ENCODE measurements around the gene SH2D7. TPM values are rescaled to one million over a fixed set of nuclear protein-coding genes. Genes with fewer than 3 reads are reported as not detected.

Gene SH2D7
- polyA plus RNA-seq, 1 donor from 2014 or later: not detected

DNA sequence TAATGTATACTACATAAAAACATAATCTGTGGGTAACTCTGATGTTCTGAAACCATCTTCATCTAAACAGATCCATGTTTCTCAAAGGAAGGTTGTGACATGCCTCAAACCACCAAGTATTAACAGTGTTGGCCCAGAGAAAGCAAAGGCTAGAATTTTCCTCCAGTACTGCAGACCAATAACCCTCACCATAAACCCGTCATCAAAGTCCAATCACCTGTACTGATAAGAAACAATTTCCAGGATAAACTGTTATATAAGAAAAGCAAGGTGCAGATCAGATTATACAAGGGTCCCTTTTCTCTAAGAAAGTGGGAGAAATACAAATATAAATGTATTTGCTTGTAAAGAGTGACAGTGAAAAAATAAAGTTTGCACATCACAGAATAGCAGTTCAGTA, 47.2 kb upstream of the SH2D7 start:
- H3K4me3 ChIP-seq (ENCODE audit: low read length): no peak overlapping the region
- H3K4me2 ChIP-seq (ENCODE audit: low read length): no peak overlapping the region
- no peak for TF ChIP-seq MXI1 (conservative IDR thresholded peaks at IDR 0.05; ENCODE audit: poor library complexity, severe bottlenecking)
- TF ChIP-seq EZH2 (IDR thresholded peaks at IDR 0.05; ENCODE audit: borderline replicate concordance, insufficient read depth, low read length, poor library complexity, severe bottlenecking): no peak
- TF ChIP-seq, protein P1, sequence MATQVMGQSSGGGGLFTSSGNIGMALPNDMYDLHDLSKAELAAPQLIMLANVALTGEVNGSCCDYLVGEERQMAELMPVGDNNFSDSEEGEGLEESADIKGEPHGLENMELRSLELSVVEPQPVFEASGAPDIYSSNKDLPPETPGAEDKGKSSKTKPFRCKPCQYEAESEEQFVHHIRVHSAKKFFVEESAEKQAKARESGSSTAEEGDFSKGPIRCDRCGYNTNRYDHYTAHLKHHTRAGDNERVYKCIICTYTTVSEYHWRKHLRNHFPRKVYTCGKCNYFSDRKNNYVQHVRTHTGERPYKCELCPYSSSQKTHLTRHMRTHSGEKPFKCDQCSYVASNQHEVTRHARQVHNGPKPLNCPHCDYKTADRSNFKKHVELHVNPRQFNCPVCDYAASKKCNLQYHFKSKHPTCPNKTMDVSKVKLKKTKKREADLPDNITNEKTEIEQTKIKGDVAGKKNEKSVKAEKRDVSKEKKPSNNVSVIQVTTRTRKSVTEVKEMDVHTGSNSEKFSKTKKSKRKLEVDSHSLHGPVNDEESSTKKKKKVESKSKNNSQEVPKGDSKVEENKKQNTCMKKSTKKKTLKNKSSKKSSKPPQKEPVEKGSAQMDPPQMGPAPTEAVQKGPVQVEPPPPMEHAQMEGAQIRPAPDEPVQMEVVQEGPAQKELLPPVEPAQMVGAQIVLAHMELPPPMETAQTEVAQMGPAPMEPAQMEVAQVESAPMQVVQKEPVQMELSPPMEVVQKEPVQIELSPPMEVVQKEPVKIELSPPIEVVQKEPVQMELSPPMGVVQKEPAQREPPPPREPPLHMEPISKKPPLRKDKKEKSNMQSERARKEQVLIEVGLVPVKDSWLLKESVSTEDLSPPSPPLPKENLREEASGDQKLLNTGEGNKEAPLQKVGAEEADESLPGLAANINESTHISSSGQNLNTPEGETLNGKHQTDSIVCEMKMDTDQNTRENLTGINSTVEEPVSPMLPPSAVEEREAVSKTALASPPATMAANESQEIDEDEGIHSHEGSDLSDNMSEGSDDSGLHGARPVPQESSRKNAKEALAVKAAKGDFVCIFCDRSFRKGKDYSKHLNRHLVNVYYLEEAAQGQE (IDR thresholded peaks at IDR 0.05; ENCODE audit: borderline replicate concordance): no peak
- no peak for TF ChIP-seq TAF1 (IDR thresholded peaks at IDR 0.05; ENCODE audit: low read depth)
- no peak for TF ChIP-seq EP300 (conservative IDR thresholded peaks at IDR 0.05; ENCODE audit: poor library complexity, severe bottlenecking)
- no peak for TF ChIP-seq SMC3 (conservative IDR thresholded peaks at IDR 0.05; ENCODE audit: poor library complexity)
- no peak for TF ChIP-seq RAD21 (conservative IDR thresholded peaks at IDR 0.05)
- no peak for TF ChIP-seq POLR2AphosphoS5 (IDR thresholded peaks at IDR 0.05)
- no peak for TF ChIP-seq CTCF (IDR thresholded peaks at IDR 0.05; ENCODE audit: poor library complexity, severe bottlenecking)
- H3F3A ChIP-seq (ENCODE audit: insufficient read depth, low read length, poor library complexity, severe bottlenecking): no peaks in the 10 kb centered on the region
- H3K27ac ChIP-seq (ENCODE audit: low read length): no peak overlapping the region
- H3K36me3 ChIP-seq (ENCODE audit: insufficient read depth, low read length): no peaks in the 10 kb centered on the region
- no peak overlapping the region for H3K9ac ChIP-seq (ENCODE audit: low read length)
- no peaks in the 10 kb centered on the region for H3K9me2 ChIP-seq (ENCODE audit: insufficient read depth, low read length)
- no peaks in the 10 kb centered on the region for H3K79me2 ChIP-seq (replicated peaks; ENCODE audit: insufficient read depth, low read length)
- no peaks in the 10 kb centered on the region for H3K9me3 ChIP-seq (ENCODE audit: low read length)
- H4K20me1 ChIP-seq (ENCODE audit: insufficient read depth): no peaks in the 10 kb centered on the region
- H3K27me3 ChIP-seq (ENCODE audit: insufficient read depth, low read depth, low read length): no peaks in the 10 kb centered on the region
- H2AFZ ChIP-seq (ENCODE audit: low read depth, low read length): no peak overlapping the region

GRCh38 chr15:78046796-78047341, 45.5 kb upstream of the SH2D7 start:
- no peak for TF ChIP-seq TAF1 (IDR thresholded peaks at IDR 0.05; ENCODE audit: low read depth)
- no peak overlapping the region for H3K4me2 ChIP-seq (ENCODE audit: low read length)
- H3K9me3 ChIP-seq (ENCODE audit: low read length): no peaks in the 10 kb centered on the region
- no peaks in the 10 kb centered on the region for H3K27me3 ChIP-seq (ENCODE audit: insufficient read depth, low read depth, low read length)
- no peak overlapping the region for H2AFZ ChIP-seq (ENCODE audit: low read depth, low read length)
- no peaks in the 10 kb centered on the region for H3K36me3 ChIP-seq (ENCODE audit: insufficient read depth, low read length)
- H3K4me3 ChIP-seq (ENCODE audit: low read length): no peak overlapping the region
- H3F3A ChIP-seq (ENCODE audit: insufficient read depth, low read length, poor library complexity, severe bottlenecking): no peaks in the 10 kb centered on the region
- H3K9me2 ChIP-seq (ENCODE audit: insufficient read depth, low read length): no peaks in the 10 kb centered on the region
- H3K9ac ChIP-seq (ENCODE audit: low read length): no peak overlapping the region
- no peaks in the 10 kb centered on the region for H4K20me1 ChIP-seq (ENCODE audit: insufficient read depth)
- no peak overlapping the region for H3K27ac ChIP-seq (ENCODE audit: low read length)
- H3K79me2 ChIP-seq (replicated peaks; ENCODE audit: insufficient read depth, low read length): no peaks in the 10 kb centered on the region

Data from neural cell (in vitro differentiated cells).